GM20000 (cell line): Measurements from ENCODE around the gene CHN2.

Experiments
- DNase-seq: peaks from one replicate; pipeline ENCODE4 v3.0.0; 2012; ENCODE audit warnings: low spot score
- TF ChIP-seq, protein P1 (sequence below): IDR thresholded peaks from 2 replicates; pipeline ENCODE4 v1.5.1; 2012; ENCODE audit warnings: mild to moderate bottlenecking, control low read depth; ENCODE audit errors: extremely low read depth, missing control alignments

Gene CHN2

GRCh38 chr7:29285861-29286260 is 91.3 kb downstream of the CHN2 start:
- DNase-seq, result no peak
- TF ChIP-seq, protein P1, sequence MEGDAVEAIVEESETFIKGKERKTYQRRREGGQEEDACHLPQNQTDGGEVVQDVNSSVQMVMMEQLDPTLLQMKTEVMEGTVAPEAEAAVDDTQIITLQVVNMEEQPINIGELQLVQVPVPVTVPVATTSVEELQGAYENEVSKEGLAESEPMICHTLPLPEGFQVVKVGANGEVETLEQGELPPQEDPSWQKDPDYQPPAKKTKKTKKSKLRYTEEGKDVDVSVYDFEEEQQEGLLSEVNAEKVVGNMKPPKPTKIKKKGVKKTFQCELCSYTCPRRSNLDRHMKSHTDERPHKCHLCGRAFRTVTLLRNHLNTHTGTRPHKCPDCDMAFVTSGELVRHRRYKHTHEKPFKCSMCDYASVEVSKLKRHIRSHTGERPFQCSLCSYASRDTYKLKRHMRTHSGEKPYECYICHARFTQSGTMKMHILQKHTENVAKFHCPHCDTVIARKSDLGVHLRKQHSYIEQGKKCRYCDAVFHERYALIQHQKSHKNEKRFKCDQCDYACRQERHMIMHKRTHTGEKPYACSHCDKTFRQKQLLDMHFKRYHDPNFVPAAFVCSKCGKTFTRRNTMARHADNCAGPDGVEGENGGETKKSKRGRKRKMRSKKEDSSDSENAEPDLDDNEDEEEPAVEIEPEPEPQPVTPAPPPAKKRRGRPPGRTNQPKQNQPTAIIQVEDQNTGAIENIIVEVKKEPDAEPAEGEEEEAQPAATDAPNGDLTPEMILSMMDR, result no peak

DNA sequence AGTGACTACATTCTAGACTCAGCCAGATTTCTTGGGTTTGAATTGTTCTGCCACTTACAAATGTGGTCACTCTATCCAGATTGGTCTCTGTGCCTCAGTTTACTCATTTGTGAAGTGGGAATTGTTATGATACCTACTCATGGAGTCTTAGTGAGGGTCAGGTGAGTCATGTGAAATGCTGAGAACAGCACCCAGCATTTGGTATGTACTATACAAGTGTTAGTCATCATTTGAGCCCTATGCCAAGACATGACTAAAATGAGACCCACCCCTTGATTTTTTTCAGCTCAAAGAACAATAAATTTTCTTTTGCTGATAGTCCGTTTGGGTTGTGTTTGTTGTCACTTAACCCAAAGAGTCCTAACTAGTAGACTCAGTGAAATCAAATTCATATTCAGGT is 92.8 kb downstream of the CHN2 start:
- no peak for DNase-seq

DNA sequence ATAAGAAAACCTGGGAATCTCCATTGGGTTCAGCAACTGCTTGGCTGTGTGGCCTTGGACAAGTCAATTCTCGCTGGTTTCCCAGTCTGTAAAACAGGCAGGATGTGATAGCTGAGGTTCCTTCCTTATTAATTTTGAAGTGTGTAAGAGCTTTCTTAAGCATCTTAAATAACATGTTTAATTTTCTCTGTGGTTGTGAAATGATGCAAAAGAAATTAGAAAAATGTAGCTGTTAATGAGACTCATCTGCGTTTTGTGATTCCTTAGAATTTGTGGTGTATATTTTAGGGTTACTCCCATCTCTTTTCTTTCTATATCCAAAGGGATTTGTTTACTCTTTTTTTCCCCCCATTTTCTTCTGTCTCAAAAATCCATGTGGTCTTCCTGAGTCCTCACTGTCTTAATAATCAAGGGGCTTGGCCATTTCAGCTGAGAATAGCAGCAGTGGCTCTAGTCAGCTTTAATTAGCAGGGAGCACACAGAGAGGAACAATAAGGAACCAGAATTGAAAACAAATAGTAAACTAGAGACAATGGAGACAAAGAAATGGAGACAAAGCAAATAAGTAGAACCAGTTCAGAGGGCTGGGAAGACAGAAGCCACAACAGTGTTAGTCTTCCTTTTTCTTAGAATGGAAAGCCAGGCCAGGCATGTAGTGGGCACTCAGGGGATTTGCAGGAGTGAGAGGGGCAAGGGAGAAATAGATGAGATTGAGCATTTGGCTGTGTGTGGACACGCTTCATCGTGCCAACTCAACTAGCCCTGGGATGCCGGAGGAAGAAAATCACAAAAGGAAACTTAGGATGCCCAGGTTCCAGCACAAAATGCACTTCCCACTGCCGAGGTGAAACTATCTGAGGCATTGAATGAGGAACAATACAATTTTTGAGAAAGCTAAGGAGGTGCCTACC is 93.9 kb downstream of the CHN2 start:
- TF ChIP-seq, protein P1, result no peak
- no peak for DNase-seq

More for the DNA sequence above, 92.8 kb downstream of the CHN2 start:
- TF ChIP-seq, protein P1, result no peak

- TF ChIP-seq, protein P1, result no peak
- peak; percentile 18 for DNase-seq
These were observed 94.8 kb downstream of the CHN2 start for GRCh38 chr7:29289156-29290021.

DNA sequence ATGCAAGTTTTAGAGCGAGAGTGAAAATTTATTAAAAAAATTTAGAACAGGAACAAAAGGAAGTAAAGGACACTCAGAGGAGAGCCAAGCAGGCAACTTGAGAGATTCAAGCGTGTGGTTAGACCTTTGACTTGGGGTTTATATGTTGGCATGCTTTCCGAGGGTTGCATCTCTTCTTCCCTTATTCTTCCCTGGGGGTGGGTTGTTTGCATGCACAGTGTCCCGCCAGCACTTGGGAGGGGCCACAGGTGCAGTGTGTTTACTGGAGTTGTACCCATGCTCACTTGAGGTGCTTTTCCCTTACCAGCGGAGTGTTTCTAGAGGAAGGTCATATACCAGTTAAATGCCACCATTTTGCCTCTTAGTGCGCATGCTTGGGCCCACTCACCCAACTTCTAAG is 96.3 kb downstream of the CHN2 start:
- TF ChIP-seq, protein P1, result no peak
- no peak for DNase-seq

- no peak for DNase-seq
- TF ChIP-seq, protein P1, result no peak
These were observed 97.4 kb downstream of the CHN2 start for GRCh38 chr7:29291723-29292618.
